ENCODE data around the gene SRRT. TPM values are rescaled to one million over a fixed set of nuclear protein-coding genes. Genes with fewer than 3 reads are reported as not detected.

Gene SRRT
- total and polyA plus RNA-seq, 2 of the 4 experiments (the other 2 are of a cell fraction): 41.4 to 93.5 TPM

DNA sequence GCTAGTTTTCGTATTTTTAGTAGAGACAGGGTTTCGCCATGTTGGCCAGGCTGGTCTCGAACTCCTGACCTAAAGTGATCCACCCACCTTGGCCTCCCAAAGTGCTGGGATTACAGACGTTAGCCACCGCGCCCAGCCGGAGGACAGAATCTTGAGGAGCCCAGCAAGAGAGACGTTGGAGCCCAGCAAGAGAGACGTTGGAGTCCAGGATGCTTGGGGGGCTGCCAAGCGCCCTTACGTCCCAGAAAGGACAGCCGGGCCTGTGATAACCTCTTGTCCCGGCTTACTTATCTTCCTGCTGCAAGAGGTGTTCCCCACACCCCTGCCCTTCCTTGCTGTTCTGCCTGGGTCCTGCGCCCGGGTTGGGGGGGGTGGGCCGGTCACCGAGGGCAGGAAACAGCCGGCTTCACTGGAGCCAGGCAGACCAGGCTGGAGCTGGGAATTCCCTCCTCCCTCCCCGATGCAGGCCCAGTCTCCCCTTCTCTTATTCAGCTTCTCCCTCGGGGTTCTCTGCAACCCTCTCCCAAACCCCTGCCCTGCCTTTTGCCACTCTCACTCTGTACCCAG lies 45.7 kb upstream of the SRRT start:
- Histone ChIP-seq H2AK9ac (replicated peaks; ENCODE audit: low read depth, low read length, poor library complexity) (no peak overlapping the region), H2AFZ (replicated peaks; ENCODE audit: low read length, poor library complexity) (no peak overlapping the region), H2BK15ac (ENCODE audit: low read depth, low read length) (no peak overlapping the region), H2BK120ac (ENCODE audit: low read depth, low read length) (no peak overlapping the region), H3K14ac (replicated peaks; ENCODE audit: low read depth, low read length) (no peak overlapping the region), H4K5ac (ENCODE audit: low read depth, low read length) (no peak overlapping the region), H2BK20ac (ENCODE audit: low read depth, low read length) (no peak overlapping the region), H3K79me1 (ENCODE audit: low read depth in 1 of 2, low read length in 2 of 2) (peaks cover 7 to 32% of the 10 kb centered on the region in 2 experiments; a peak in 3 of 4 replicates), H3K9me3 (ENCODE audit: control insufficient read depth, insufficient read depth, low read length) (no peaks in the 10 kb centered on the region), H3K4me1 (ENCODE audit: control insufficient read depth, insufficient read depth, low read length) (peaks cover 9% of the 10 kb centered on the region), H3K4ac (ENCODE audit: low read depth, low read length) (no peak overlapping the region), H3K4me2 (ENCODE audit: low read depth, low read length) (no peak overlapping the region), H3K56ac (ENCODE audit: extremely low read depth, insufficient read depth, low read length) (no peak overlapping the region), H4K20me1 (ENCODE audit: insufficient read depth, low read length) (peaks cover 22% of the 10 kb centered on the region), H3K4me3 (ENCODE audit: insufficient read depth, low read depth, low read length) (no peak overlapping the region), H2BK5ac (ENCODE audit: low read depth, low read length, poor library complexity, severe bottlenecking) (no peak overlapping the region), H3K23ac (ENCODE audit: low read depth, low read length) (no peak overlapping the region), H3K27me3 (ENCODE audit: control insufficient read depth, insufficient read depth, low read length) (no peaks in the 10 kb centered on the region), H2AK5ac (ENCODE audit: low read depth, low read length) (no peak overlapping the region), H3K27ac (ENCODE audit: insufficient read depth, low read length) (no peak overlapping the region), H3K36me3 (ENCODE audit: control insufficient read depth, insufficient read depth, low read length) (no peaks in the 10 kb centered on the region), H3K9me1 (ENCODE audit: insufficient read depth, low read length) (no peaks in the 10 kb centered on the region), H3K18ac (ENCODE audit: low read depth, low read length) (no peak overlapping the region), H4K91ac (ENCODE audit: insufficient read depth, low read depth, low read length) (no peak overlapping the region; the same call in 1 of the 2 replicates), H3K9ac (ENCODE audit: low read depth, low read length) (no peak overlapping the region), H4K8ac (ENCODE audit: low read depth in 2 of 2, low read length in 2 of 2) (no peak overlapping the region)
- no TSS peak for BruUV-seq (replicated peaks)
- in situ Hi-C loops (cut with MboI; ENCODE audit: low sequenced_read_pairs) (loop anchor here (10.0 kb wide), 1 partner anchor 124 kb away; the partner anchor contains the start of gene POP7), intact Hi-C loops (cut with micrococcal nuclease) (no loop called here), dilution Hi-C loops (cut with HindIII; ENCODE audit: low sequenced_read_pairs, unreplicated experiment) (no loop called here)
- POLR2A ChIA-PET (ENCODE audit: unreplicated experiment): no interaction called here
- WGBS, 2 experiments (ENCODE audit: extremely low coverage in 2 of 2, insufficient read length in 1 of 2): no CpG with 5 or more reads among the region's 20 CpGs
- CTCF ChIA-PET: no interaction called here
- DNase-seq: no peak
- TF ChIP-seq POLR2A (IDR thresholded peaks at IDR 0.05; ENCODE audit: low read depth, low read length) (no peak), SMC3 (IDR thresholded peaks at IDR 0.05; ENCODE audit: low read depth, low read length) (no peak), MAZ (IDR thresholded peaks at IDR 0.05; ENCODE audit: borderline replicate concordance, low read depth, low read length) (no peak), NFE2L2 (IDR thresholded peaks at IDR 0.05; ENCODE audit: low read depth, low read length) (no peak), RAD21 (IDR thresholded peaks at IDR 0.05; ENCODE audit: low read length) (no peak), CEBPB (IDR thresholded peaks at IDR 0.05; ENCODE audit: low read depth, low read length) (no peak), RCOR1 (IDR thresholded peaks at IDR 0.05; ENCODE audit: insufficient replicate concordance, low read length) (no peak), FOS (IDR thresholded peaks at IDR 0.05; ENCODE audit: low read depth, low read length) (no peak), RFX5 (IDR thresholded peaks at IDR 0.05; ENCODE audit: low read depth, low read length) (no peak), MAFK (IDR thresholded peaks at IDR 0.05; ENCODE audit: low read depth, low read length) (no peak), CHD1 (IDR thresholded peaks at IDR 0.05; ENCODE audit: low read depth, low read length) (no peak), BHLHE40 (IDR thresholded peaks at IDR 0.05; ENCODE audit: low read depth, low read length) (no peak), MXI1 (IDR thresholded peaks at IDR 0.05; ENCODE audit: borderline replicate concordance, low read depth, low read length) (no peak)
- TF ChIP-seq, protein P1, sequence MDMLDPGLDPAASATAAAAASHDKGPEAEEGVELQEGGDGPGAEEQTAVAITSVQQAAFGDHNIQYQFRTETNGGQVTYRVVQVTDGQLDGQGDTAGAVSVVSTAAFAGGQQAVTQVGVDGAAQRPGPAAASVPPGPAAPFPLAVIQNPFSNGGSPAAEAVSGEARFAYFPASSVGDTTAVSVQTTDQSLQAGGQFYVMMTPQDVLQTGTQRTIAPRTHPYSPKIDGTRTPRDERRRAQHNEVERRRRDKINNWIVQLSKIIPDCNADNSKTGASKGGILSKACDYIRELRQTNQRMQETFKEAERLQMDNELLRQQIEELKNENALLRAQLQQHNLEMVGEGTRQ (IDR thresholded peaks at IDR 0.05; ENCODE audit: low read depth, low read length): no peak
- TF ChIP-seq, protein P2, sequence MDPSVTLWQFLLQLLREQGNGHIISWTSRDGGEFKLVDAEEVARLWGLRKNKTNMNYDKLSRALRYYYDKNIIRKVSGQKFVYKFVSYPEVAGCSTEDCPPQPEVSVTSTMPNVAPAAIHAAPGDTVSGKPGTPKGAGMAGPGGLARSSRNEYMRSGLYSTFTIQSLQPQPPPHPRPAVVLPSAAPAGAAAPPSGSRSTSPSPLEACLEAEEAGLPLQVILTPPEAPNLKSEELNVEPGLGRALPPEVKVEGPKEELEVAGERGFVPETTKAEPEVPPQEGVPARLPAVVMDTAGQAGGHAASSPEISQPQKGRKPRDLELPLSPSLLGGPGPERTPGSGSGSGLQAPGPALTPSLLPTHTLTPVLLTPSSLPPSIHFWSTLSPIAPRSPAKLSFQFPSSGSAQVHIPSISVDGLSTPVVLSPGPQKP (IDR thresholded peaks at IDR 0.05; ENCODE audit: borderline replicate concordance, low read depth, low read length): no peak
- TF ChIP-seq, protein P3, sequence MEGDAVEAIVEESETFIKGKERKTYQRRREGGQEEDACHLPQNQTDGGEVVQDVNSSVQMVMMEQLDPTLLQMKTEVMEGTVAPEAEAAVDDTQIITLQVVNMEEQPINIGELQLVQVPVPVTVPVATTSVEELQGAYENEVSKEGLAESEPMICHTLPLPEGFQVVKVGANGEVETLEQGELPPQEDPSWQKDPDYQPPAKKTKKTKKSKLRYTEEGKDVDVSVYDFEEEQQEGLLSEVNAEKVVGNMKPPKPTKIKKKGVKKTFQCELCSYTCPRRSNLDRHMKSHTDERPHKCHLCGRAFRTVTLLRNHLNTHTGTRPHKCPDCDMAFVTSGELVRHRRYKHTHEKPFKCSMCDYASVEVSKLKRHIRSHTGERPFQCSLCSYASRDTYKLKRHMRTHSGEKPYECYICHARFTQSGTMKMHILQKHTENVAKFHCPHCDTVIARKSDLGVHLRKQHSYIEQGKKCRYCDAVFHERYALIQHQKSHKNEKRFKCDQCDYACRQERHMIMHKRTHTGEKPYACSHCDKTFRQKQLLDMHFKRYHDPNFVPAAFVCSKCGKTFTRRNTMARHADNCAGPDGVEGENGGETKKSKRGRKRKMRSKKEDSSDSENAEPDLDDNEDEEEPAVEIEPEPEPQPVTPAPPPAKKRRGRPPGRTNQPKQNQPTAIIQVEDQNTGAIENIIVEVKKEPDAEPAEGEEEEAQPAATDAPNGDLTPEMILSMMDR (conservative IDR thresholded peaks at IDR 0.05; ENCODE audit: low read depth, low read length): no peak
- ATAC-seq (ENCODE audit: low read depth): no peak
